ENCODE measurements around the gene KDM8.

Gene KDM8

DNA sequence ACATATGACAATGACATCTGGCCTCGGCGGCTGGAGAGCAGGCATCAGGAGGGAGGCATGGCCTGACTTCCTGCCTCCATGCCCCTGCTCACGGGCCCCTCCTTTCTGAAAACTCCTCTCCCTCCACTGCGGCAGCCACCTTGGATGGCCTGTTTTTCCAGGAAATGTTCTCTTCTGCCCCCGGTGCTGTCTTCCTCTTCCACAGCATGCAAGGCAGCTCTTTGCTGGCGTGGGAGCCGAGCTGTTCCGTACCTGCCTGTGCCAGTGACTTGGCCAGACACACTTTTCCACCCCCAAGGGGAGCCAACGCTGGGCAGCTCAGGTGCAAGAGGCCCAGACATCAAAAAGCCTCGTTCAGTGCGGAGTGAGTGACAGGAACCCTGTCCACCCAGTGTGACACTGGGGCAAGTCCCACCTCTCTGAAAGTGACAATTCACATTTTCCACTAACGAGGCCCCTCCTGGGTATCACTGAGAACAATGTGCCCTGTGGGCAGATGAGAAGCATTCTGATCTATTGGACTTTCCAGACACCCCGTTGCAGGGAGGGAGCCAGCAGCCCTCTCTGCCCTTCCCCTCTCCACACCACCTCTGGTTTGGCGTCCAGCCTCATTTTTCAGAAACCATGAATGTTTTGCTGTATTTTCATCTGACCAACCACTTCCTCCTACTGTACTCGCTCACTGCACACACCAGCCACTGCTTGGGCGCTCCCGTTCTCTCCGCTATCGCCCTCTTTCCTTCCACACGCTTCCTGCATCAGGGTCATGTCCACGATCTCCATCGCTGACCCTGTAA is 34.1 kb downstream of the KDM8 start:
- Histone ChIP-seq H3K4me3 (ENCODE audit: severe bottlenecking) (no peak overlapping the region), H3K27me3 (ENCODE audit: insufficient read depth, poor library complexity, severe bottlenecking) (no peaks in the 10 kb centered on the region), H3K27ac (ENCODE audit: poor library complexity, severe bottlenecking) (no peak overlapping the region), H3K4me1 (ENCODE audit: insufficient read depth, poor library complexity, severe bottlenecking) (peaks cover 11% of the 10 kb centered on the region), H3K9me3 (ENCODE audit: severe bottlenecking) (no peaks in the 10 kb centered on the region), H3K36me3 (ENCODE audit: low read depth) (peaks cover 25% of the 10 kb centered on the region)
- DNase-seq (ENCODE audit: low spot score): no peak
- TF ChIP-seq, protein P1, sequence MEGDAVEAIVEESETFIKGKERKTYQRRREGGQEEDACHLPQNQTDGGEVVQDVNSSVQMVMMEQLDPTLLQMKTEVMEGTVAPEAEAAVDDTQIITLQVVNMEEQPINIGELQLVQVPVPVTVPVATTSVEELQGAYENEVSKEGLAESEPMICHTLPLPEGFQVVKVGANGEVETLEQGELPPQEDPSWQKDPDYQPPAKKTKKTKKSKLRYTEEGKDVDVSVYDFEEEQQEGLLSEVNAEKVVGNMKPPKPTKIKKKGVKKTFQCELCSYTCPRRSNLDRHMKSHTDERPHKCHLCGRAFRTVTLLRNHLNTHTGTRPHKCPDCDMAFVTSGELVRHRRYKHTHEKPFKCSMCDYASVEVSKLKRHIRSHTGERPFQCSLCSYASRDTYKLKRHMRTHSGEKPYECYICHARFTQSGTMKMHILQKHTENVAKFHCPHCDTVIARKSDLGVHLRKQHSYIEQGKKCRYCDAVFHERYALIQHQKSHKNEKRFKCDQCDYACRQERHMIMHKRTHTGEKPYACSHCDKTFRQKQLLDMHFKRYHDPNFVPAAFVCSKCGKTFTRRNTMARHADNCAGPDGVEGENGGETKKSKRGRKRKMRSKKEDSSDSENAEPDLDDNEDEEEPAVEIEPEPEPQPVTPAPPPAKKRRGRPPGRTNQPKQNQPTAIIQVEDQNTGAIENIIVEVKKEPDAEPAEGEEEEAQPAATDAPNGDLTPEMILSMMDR (IDR thresholded peaks at IDR 0.05; ENCODE audit: poor library complexity, severe bottlenecking): no peak
- ATAC-seq (ENCODE audit: low read depth): no peak

DNA sequence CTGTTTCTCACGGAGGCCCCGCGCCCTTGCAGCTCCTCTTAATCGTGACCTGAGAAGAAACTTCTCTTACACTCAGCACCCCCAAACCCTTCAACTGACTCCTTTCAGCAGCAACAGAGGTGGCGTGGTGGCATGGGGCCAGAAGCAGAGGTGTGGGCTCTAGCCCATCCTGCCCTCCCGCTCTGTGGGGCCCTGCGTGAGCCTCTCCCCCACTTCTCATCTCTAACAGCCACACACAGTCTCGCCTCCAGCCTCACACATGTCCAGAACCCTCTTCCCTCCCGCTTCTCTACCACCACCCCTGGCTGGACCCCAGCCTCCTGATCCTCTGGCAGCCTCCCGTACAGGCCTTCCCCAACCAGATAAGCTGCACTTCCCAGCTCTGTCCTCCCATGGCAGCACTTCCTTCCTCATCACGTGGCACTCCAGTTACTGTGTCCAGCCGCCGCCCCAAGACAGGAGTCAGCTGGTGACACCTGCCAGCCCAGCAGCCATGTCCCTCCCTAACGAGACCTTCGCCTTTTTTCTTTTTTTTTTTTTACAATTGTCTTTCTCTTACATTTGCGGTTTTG is 34.8 kb downstream of the KDM8 start:
- H3K9me3 ChIP-seq (ENCODE audit: severe bottlenecking): no peaks in the 10 kb centered on the region
- ATAC-seq (ENCODE audit: low read depth): no peak
- TF ChIP-seq, protein P1 (IDR thresholded peaks at IDR 0.05; ENCODE audit: poor library complexity, severe bottlenecking): no peak
- peaks cover 18% of the 10 kb centered on the region for H3K36me3 ChIP-seq (ENCODE audit: low read depth)
- H3K27ac ChIP-seq (ENCODE audit: poor library complexity, severe bottlenecking): no peak overlapping the region
- peak; percentile 49 for DNase-seq (ENCODE audit: low spot score)
- peaks cover 11% of the 10 kb centered on the region for H3K4me1 ChIP-seq (ENCODE audit: insufficient read depth, poor library complexity, severe bottlenecking)
- H3K27me3 ChIP-seq (ENCODE audit: insufficient read depth, poor library complexity, severe bottlenecking): no peaks in the 10 kb centered on the region
- H3K4me3 ChIP-seq (ENCODE audit: severe bottlenecking): no peak overlapping the region

DNA sequence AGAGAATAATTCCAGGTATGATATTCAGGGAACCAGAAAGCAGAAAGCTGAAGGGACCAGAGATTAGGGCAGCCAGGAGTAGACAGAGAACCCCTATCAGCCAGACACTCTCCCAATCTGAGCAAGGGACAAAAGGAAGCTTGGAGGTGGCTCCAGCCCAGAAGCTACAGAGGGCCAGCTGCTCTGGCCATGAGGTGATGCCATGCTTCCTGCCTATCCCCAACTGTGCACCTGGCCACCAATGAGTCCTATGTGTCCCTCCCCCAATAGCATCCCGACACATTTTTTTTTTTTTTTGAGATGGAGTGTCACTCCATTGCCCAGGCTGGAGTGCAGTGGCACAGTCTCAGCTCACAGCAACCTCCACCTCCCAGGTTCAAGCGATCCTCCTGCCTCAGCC is 35.3 kb downstream of the KDM8 start:
- no peak for DNase-seq (ENCODE audit: low spot score)
- H3K9me3 ChIP-seq (ENCODE audit: severe bottlenecking): no peaks in the 10 kb centered on the region
- peaks cover 13% of the 10 kb centered on the region for H3K36me3 ChIP-seq (ENCODE audit: low read depth)
- H3K4me1 ChIP-seq (ENCODE audit: insufficient read depth, poor library complexity, severe bottlenecking): peaks cover 15% of the 10 kb centered on the region
- H3K27me3 ChIP-seq (ENCODE audit: insufficient read depth, poor library complexity, severe bottlenecking): no peaks in the 10 kb centered on the region
- no peak overlapping the region for H3K4me3 ChIP-seq (ENCODE audit: severe bottlenecking)
- TF ChIP-seq, protein P1 (IDR thresholded peaks at IDR 0.05; ENCODE audit: poor library complexity, severe bottlenecking): no peak
- no peak overlapping the region for H3K27ac ChIP-seq (ENCODE audit: poor library complexity, severe bottlenecking)
- no peak for ATAC-seq (ENCODE audit: low read depth)

DNA sequence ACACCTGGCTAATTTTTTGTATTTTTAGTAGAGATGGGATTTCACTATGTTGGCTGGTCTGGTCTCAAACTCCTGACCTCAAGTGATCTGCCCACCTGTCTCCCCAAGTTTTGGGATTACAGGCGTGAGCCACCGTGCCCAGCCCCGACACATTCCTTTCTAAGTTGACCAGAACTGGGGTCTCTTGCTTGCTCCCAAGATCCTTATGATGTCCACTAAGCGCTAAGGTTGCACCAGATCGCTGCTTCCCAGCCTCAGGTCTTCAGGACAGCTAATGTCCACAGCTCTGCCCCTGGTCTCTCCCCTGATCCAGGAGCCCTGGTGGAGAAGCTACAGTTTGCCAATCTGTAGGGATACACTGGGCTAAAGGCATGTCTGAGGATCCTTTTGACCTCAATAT is 35.7 kb downstream of the KDM8 start:
- no peaks in the 10 kb centered on the region for H3K9me3 ChIP-seq (ENCODE audit: severe bottlenecking)
- no peak overlapping the region for H3K27ac ChIP-seq (ENCODE audit: poor library complexity, severe bottlenecking)
- no peaks in the 10 kb centered on the region for H3K27me3 ChIP-seq (ENCODE audit: insufficient read depth, poor library complexity, severe bottlenecking)
- H3K4me1 ChIP-seq (ENCODE audit: insufficient read depth, poor library complexity, severe bottlenecking): peaks cover 15% of the 10 kb centered on the region
- peaks cover 9% of the 10 kb centered on the region for H3K36me3 ChIP-seq (ENCODE audit: low read depth)
- no peak overlapping the region for H3K4me3 ChIP-seq (ENCODE audit: severe bottlenecking)
- ATAC-seq (ENCODE audit: low read depth): no peak
- no peak for DNase-seq (ENCODE audit: low spot score)
- TF ChIP-seq, protein P1 (IDR thresholded peaks at IDR 0.05; ENCODE audit: poor library complexity, severe bottlenecking): no peak

All from RWPE2 (cell line).